ENCODE data around the gene YIF1B. TPM values are rescaled to one million over a fixed set of nuclear protein-coding genes. Genes with fewer than 3 reads are reported as not detected.
A peak's percentile ranks its signal among the peaks of the same experiment; 100 is the strongest.

The YIF1B gene
- total RNA-seq, 1 experiment from 2014 or later = 73.2 TPM

DNA sequence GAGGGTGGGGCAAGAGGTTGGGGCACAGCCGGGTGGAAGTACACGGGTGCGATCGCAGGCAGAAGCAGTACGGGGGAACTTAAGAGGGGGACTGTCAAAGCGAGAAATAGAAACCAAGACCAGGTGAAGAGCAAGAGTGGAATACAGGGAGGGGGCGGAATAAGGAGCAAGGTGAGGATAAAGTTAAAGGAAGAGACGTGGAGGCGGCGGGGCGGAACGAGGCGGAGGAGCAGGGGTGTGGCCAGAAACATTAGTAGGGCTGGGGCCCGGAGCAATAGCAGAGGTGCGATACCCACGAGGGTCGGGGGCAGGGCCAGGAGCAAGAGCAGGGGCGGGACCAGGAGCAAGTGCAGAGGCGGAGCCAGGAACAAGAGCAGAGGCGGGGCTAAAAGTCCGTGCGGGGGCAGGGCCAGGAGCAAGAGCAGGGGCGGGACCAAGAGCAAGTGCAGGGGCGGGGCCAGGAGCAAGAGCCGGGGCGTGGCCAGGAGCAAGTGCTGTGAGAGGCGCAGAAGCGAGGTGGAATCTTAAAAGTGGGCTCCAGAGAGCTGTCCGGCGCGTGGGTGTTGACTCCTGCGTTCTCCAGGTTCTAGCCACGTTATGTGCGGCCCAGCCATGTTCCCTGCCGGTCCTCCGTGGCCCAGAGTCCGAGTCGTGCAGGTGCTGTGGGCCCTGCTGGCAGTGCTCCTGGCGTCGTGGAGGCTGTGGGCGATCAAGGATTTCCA is 21.1 kb upstream of the YIF1B start:
- peak; percentile 97 for DNase-seq
- Histone ChIP-seq H3K9ac (ENCODE audit: extremely low read depth, insufficient read length, low read length) (peak overlapping the region; percentile 34), H2BK120ac (ENCODE audit: low read depth, low read length, poor library complexity, severe bottlenecking) (no peak overlapping the region), H3K23me2 (ENCODE audit: insufficient read length, low read depth, low read length, poor library complexity, severe bottlenecking) (peaks cover 13% of the 10 kb centered on the region), H2AFZ (ENCODE audit: low read length) (peak overlapping the region; percentile 22), H3K23ac (ENCODE audit: insufficient read length, low read depth, low read length) (no peak overlapping the region), H4K5ac (ENCODE audit: insufficient read length, low read depth, low read length) (no peak overlapping the region), H3K18ac (ENCODE audit: insufficient read length, low read depth, low read length) (no peak overlapping the region), H3K4me1 (ENCODE audit: insufficient read depth, low read length) (peaks cover 3% of the 10 kb centered on the region; the same call in 1 of the 2 replicates), H2BK20ac (ENCODE audit: low read depth, low read length, poor library complexity, severe bottlenecking) (no peak overlapping the region), H2BK12ac (ENCODE audit: insufficient read length, low read depth, low read length) (no peak overlapping the region), H3K27ac (ENCODE audit: insufficient read length, low read depth, low read length) (no peak overlapping the region), H3K4me2 (ENCODE audit: insufficient read depth, insufficient read length, low read length) (peak overlapping the region; percentile 97), H3K4ac (ENCODE audit: low read depth, low read length) (no peak overlapping the region), H3K79me2 (ENCODE audit: insufficient read depth, low read length) (no peaks in the 10 kb centered on the region), H4K20me1 (ENCODE audit: control insufficient read depth, insufficient read depth, insufficient read length) (no peaks in the 10 kb centered on the region), H3K56ac (ENCODE audit: insufficient read length, low read depth, low read length) (no peak overlapping the region), H2AK5ac (ENCODE audit: insufficient read length, low read length) (no peak overlapping the region), H3T11ph (ENCODE audit: low read length) (no peak overlapping the region), H2BK15ac (ENCODE audit: low read depth, low read length) (no peak overlapping the region), H2BK5ac (ENCODE audit: insufficient read length, low read length) (no peak overlapping the region), H3K14ac (ENCODE audit: insufficient read depth, low read length) (no peak overlapping the region), H4K91ac (ENCODE audit: insufficient read length, low read depth, low read length) (no peak overlapping the region), H3K27me3 (ENCODE audit: insufficient read depth, low read length) (no peaks in the 10 kb centered on the region), H3K79me1 (ENCODE audit: insufficient read depth, low read depth, low read length, poor library complexity, severe bottlenecking) (no peaks in the 10 kb centered on the region), H3K9me3 (ENCODE audit: control insufficient read depth, low read depth, low read length) (no peaks in the 10 kb centered on the region), H4K8ac (replicated peaks; ENCODE audit: insufficient read length, low read depth, low read length) (no peak overlapping the region)
- H3K27ac Mint-ChIP-seq = peak overlapping the region; percentile 72 to 92 (median 88); a peak in 6 of 7 replicates
- H3K9me3 Mint-ChIP-seq = no peaks in the 10 kb centered on the region
- WGBS (ENCODE audit: extremely low coverage, insufficient read length, low lambda C conversion rate) = no CpG with 5 or more reads among the region's 41 CpGs
- H3K4me1 Mint-ChIP-seq = peaks cover 12 to 14% of the 10 kb centered on the region in 2 experiments
- H3K4me3 Mint-ChIP-seq = peak overlapping the region; percentile 87 to 96
- TF ChIP-seq, protein P1, sequence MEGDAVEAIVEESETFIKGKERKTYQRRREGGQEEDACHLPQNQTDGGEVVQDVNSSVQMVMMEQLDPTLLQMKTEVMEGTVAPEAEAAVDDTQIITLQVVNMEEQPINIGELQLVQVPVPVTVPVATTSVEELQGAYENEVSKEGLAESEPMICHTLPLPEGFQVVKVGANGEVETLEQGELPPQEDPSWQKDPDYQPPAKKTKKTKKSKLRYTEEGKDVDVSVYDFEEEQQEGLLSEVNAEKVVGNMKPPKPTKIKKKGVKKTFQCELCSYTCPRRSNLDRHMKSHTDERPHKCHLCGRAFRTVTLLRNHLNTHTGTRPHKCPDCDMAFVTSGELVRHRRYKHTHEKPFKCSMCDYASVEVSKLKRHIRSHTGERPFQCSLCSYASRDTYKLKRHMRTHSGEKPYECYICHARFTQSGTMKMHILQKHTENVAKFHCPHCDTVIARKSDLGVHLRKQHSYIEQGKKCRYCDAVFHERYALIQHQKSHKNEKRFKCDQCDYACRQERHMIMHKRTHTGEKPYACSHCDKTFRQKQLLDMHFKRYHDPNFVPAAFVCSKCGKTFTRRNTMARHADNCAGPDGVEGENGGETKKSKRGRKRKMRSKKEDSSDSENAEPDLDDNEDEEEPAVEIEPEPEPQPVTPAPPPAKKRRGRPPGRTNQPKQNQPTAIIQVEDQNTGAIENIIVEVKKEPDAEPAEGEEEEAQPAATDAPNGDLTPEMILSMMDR (conservative IDR thresholded peaks at IDR 0.05) = no peak
- no peaks in the 10 kb centered on the region; the same call in none of the 2 replicates for H3K27me3 Mint-ChIP-seq (ENCODE audit: low read depth)
- no peaks in the 10 kb centered on the region; a peak in 1 of 7 replicates for H3K36me3 Mint-ChIP-seq (ENCODE audit: insufficient read depth in 1 of 3, low read depth in 3 of 3)
